ENCODE results near the gene ZNF195. TPM values are rescaled to one million over a fixed set of nuclear protein-coding genes. Genes with fewer than 3 reads are reported as not detected.

The ZNF195 gene
- total RNA-seq, 4 donors from 2014 or later: 21.1 to 31.8 (median 26.7) TPM

GRCh38 chr11:3382613-3383285 lies 3.8 kb upstream of the ZNF195 start:
- Histone ChIP-seq H3K4me1 (peaks cover 8 to 12% of the 10 kb centered on the region in 2 donors), H3K27ac (no peak overlapping the region), H3K9me3 (no peaks in the 10 kb centered on the region), H3K36me3 (no peaks in the 10 kb centered on the region), H3K4me3 (replicated peaks in 1 of 3) (no peak overlapping the region), H3K27me3 (no peaks in the 10 kb centered on the region)
- 87 to 89% methylated on average over 5 of the region's 5 CpGs for WGBS, 2 donors
- intact Hi-C loops (cut with DNase I): no loop called here
- no peak for TF ChIP-seq POLR2A (IDR thresholded peaks at IDR 0.05)
- TF ChIP-seq CTCF (IDR thresholded peaks at IDR 0.05): no peak
- DNase-seq: no peak

GRCh38 chr11:3381794-3382193 lies 2.8 kb upstream of the ZNF195 start:
- Histone ChIP-seq H3K27me3 (no peaks in the 10 kb centered on the region), H3K36me3 (no peaks in the 10 kb centered on the region), H3K9me3 (no peaks in the 10 kb centered on the region), H3K4me1 (peaks cover 11 to 19% of the 10 kb centered on the region in 2 donors), H3K4me3 (replicated peaks in 1 of 3) (no peak overlapping the region), H3K27ac (no peak overlapping the region)
- TF ChIP-seq POLR2A (IDR thresholded peaks at IDR 0.05) (no peak), CTCF (IDR thresholded peaks at IDR 0.05) (no peak)
- WGBS, 2 donors: 77 to 81% methylated on average over 5 of the region's 5 CpGs
- intact Hi-C loops (cut with DNase I): no loop called here
- DNase-seq: no peak

GRCh38 chr11:3380706-3381545 lies 2.0 kb upstream of the ZNF195 start:
- no peak for TF ChIP-seq CTCF (IDR thresholded peaks at IDR 0.05)
- TF ChIP-seq POLR2A (IDR thresholded peaks at IDR 0.05): no peak
- no peak for DNase-seq

GRCh38 chr11:3375552-3375951 lies 3.4 kb downstream of the ZNF195 start:
- Histone ChIP-seq H3K36me3 (peaks cover 3 to 8% of the 10 kb centered on the region in 2 donors), H3K4me3 (replicated peaks in 1 of 3) (no peak overlapping the region), H3K27me3 (no peaks in the 10 kb centered on the region), H3K4me1 (peaks cover 11 to 20% of the 10 kb centered on the region in 2 donors), H3K27ac (no peak overlapping the region), H3K9me3 (no peaks in the 10 kb centered on the region)
- WGBS, 2 donors: 85 to 92% methylated on average over 4 of the region's 4 CpGs
- no peak for DNase-seq
- intact Hi-C loops (cut with DNase I): no loop called here
- no peak for TF ChIP-seq CTCF (IDR thresholded peaks at IDR 0.05)
- TF ChIP-seq POLR2A (IDR thresholded peaks at IDR 0.05): no peak

More at GRCh38 chr11:3380706-3381545, 2.0 kb upstream of the ZNF195 start:
- Histone ChIP-seq H3K4me3 (replicated peaks in 1 of 3) (no peak overlapping the region), H3K4me1 (peaks cover 11 to 20% of the 10 kb centered on the region in 2 donors), H3K27me3 (no peaks in the 10 kb centered on the region), H3K9me3 (no peaks in the 10 kb centered on the region), H3K36me3 (no peaks in the 10 kb centered on the region), H3K27ac (no peak overlapping the region)
- WGBS, 2 donors: 62 to 66% methylated on average over 12 of the region's 12 CpGs
- intact Hi-C loops (cut with DNase I): no loop called here

All from thyroid gland (tissue), 4 donors.